Measurements from ENCODE around the gene NRG3.

Gene NRG3

DNA sequence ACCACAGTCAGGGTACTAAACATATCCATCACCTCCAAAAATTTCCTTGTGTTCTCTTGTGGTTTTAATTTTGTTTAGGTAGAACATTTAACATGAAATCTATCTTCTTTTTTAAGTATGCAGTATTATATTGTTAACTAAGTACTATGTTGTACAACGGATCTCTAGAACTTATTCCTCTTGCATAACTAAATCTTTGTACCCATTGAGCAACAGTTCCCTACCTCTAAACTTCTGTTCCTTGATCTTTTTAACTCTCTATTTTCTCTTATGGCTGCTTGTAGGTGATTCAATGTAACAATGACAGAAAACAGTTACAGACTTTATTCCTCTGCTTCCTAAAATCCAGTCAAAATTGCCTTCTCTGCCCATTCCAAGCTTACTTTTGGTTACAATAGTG, 9.9 kb downstream of the NRG3 start:
- DNase-seq (ENCODE audit: low spot score): no peak

DNA sequence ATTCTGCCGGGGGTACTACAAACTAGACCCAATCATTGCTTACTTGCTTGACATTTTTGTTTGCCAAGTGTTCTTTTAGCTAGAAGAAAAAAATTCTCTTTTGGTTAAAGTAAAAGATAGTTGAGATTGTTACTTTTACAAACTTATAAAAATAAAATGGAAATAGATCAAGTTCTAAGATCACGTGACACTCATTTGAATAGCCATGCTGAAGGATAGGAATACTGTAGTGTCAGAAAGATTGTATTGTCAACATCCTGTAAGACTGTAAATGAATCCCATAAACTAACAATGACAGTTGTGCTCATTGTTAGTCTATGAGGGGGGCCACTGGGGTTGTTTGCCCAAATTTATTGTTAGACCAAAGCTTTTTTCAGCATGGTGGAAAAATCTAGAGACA, 10.5 kb downstream of the NRG3 start:
- no peak for DNase-seq (ENCODE audit: low spot score)

DNA sequence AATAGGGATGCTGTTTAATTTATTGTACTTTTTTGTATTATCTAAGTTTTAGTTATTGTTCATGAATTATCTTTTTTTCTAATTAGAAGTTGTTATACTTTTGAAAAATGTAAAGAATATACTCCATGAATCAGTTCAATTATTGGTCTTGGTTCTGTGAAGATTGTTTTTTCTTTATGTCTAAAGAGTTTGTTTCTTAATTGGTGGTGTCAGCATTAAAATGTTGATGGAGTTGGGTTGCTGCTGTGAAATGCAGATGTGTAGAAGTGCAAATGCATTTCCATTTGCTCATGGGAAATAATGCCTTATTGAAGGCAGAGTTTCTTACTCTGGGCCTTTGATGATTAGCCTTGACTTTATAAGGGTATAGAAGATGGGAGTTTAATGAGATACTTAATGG, 11.9 kb downstream of the NRG3 start:
- DNase-seq (ENCODE audit: low spot score): no peak

DNA sequence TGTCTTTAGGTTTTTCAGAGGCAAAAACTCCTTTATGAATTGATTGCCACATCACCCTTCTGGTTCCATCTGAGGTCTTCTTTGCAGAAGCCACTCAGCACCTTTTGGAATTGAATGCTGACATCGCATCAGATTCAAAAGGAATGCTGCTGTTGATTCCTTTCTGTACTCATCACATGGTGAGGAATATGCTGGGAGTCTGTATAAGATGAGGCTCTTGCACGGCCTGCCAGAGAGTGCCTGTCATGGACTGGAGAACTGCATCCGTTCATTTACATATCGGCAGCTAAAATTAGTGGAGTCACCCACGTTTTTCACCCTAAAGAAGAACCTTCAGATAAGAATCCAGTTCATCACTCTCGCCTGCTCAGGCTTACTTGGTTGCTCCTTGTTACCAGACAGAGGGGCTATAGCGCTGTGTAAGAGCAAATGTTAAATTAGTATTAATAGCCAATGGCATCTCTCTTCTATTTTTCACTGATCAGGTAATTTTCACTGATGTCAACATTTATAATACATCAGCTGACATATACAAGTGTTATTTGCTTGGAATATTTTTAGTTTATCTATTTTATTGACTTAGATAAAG, 14.3 kb downstream of the NRG3 start:
- DNase-seq (ENCODE audit: low spot score): no peak

DNA sequence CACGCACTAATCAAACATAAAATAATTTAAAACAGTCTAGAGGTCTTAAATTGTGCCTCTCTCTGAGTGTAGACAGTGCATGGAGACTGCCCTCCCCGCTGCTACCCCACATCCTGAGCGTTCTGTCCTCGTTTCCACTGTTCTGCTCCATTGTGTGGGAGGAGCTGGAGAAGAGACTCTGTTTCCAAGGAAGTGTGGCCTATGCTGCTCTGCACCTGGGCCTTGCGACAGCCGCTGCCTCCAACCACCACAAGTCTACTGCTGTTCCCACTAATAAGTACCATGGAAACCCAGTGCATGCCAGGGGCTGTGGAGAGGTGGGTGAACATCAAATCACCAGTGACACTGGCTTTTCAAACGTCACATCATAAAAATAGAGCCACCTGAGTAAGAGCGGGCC, 19.6 kb downstream of the NRG3 start:
- no peak for DNase-seq (ENCODE audit: low spot score)

DNA sequence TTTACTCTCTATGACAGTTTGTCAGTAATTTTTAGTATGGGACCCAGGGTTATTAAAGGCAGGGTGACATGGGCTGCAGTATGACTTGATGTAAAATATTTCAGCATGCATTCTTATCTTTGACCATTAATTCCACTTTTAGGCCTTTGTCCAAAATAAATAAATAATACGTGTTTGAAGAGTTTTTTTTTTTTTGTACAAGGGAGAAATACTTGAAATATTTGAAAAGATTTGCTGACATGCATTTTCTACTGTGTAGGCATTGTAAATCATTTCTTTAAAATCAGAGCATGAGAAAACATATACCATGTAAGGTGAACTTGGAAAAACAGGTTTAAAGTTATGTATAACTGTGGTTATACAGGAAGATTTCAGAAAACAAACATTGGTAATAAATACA, 23.5 kb downstream of the NRG3 start:
- no peak for DNase-seq (ENCODE audit: low spot score)

DNA sequence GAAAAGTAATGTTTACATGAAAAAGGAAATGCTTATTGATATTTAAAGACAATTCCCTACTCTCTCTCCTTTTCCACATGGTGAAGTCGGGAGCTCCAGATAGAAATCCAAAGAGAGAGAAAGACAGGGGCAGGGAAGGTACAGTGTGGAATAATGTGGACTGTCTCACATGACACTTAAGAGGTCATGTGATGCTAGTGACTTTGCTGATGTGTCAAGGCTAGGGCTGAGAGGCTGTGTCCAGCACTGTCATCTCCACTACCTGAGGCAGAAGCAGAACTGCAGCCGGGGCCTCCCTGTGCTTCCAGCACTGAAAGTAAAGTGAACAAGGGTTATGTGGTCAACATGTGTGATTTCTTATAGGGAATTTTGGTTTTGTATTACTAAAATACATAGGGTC, 26.0 kb downstream of the NRG3 start:
- no peak for DNase-seq (ENCODE audit: low spot score)

DNA sequence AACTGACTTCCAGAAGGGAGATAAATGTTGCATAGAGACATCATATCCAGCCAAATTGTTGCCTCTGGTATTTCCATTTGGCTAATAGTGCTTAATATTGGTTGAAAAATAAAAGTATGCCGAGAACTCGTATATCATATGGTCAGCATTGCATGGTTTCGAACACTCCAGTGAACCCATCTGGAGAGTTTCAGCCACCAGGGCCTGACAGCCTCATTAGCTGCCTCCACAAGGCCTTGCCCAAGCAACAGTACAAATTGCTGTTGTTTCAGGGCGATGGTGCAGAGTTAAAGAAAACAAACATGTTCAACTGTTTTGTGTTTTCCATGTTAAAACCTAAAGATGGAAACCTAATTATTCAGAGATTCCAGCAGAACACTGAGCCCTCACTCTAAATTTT, 28.5 kb downstream of the NRG3 start:
- DNase-seq (ENCODE audit: low spot score): no peak

DNA sequence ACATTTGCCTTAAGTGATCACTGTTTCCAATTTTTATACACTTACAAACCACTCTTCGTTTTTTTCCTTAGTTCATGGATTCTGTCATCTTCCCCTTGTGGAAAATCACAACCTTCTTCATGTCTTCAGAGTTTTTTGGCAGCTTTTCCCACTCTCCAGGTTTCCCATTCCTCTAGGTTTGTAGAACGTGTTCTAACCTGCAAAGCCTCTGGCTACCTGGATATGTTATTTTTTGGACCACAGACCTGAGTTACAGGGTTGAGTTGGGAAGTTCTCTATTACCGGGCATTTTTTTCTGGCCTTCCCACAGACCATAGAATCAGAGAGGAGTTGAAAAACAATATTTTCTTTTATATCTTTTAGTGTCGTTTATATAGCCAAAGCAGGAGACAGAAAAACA, 30.2 kb downstream of the NRG3 start:
- DNase-seq (ENCODE audit: low spot score): no peak

DNA sequence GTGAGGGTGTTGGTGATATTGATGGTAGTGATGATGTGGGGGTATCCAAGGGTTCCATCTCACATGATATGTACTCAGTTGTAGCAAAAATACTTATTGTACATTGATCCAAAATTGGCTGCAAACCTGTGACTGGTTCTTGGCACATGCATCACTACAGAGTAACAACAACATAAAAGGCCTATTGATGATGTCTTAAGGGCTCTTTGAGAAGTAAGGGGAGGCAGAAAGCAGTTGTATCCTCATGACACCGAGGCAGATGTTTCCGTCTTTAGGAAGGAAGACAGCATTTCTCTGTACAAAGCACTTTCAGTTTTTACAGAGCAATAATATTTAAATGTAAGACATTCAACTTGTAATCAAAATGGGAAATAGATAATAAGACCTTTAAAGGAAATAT, 34.5 kb downstream of the NRG3 start:
- DNase-seq (ENCODE audit: low spot score): peak; percentile 34

DNA sequence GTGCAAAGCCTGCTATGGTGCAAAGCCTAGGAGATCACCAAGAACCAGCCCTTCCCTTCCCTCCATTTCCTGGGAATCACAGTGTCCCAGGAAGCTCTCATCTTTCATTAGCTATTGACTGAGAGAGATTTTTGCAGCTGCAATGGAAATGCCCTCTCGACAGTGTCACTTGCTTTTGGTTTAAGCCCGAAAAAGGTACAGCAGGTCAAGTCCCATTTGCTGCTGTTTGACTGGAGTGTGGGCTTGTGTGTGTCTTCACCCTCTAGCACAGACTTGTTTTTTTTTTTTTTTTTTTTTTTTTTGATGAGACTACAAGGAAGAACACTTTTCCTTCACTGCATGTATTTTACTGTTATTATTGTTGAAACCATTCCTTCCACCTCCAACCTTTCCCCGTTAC, 36.3 kb downstream of the NRG3 start:
- no peak for DNase-seq (ENCODE audit: low spot score)

DNA sequence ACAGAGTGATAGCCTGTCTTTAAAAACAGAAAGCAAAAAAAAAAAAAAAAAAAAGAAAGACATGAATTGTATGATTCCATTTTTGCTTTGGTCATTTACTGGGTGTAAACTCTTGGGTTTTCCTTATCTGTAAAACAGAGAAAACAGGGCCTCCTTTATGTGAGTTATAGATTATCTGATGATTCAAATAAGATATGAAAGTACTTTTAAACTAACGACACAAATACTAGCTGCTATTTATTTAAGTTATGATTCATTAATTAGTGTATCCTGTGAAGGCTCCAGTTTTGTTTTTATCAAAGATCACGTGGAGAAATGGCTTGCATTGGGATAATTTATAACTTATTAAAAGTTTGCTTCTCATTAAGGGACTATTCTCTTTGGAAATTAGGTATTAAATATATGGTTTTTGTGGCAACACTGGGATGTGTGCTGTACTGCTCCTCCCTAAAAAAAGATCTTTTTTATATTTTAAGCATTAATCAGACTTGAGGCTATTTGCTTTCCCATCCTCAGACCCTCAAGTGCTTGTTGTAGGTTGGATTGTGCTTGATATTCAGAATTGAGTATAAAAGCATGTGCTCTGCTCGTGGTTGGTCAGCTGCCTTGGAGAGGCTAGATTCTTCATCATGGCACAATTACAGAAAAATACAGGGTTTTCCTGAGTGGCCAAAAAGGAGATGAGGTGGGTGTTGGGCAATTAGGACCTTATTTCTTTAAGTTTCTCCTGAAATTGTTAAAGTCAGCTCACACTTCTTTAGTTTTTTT, 39.9 kb downstream of the NRG3 start:
- peak; percentile 67 for DNase-seq (ENCODE audit: low spot score)

DNA sequence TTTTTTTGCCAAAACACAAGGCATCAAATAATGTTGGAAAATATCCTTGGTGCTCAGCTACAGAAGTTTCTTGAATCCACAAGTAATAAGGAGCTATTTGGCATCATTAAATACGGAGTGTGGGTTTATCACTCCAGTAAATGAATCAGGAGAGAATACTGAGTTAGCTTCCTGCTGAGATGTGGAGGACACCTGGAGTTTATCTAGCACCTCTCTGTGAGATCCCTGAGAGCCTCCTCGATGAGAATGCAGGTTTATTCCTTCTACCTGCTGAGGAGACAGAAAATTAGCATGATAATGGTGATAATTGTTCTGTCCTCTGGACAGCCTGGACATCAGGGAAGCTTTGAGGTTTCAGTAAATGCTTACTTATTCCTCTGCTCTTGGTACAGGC, 40.5 kb downstream of the NRG3 start:
- DNase-seq (ENCODE audit: low spot score): no peak

DNA sequence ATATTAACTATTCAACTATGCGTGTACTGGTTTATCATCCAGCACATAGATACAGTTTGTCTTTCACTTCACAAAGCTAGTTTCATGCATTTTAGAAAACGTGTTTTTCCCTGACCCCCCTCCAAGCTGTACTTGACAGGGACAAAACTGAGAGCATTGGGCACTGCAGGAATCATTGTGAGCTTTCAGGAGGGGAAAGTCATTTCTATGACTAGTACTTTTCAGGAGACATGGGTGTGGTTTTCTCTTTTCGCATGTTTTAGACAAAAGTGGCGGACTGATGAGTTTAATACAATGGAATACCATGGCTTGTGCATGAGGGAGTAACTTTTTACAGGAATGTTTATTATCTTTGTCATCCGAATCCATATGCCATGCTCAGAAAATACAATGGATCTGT, 42.7 kb downstream of the NRG3 start:
- no peak for DNase-seq (ENCODE audit: low spot score)

DNA sequence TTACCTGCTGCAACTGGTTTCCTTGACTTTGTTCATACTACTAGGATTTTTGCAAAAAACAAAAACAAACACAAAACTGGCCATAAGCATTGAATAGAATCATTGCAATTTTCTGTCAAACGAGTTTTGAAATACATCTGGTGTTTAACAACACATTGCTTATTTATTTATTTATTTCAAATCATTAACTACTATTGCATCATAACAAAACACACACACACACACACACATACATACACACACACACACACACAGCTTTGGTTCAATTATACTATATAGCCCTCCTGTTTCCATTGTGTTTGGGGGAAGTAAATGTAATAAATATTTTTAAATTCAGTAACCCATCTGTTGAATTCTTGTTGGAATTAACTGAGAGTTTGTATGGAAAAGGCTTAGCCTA, 43.8 kb downstream of the NRG3 start:
- no peak for DNase-seq (ENCODE audit: low spot score)

DNA sequence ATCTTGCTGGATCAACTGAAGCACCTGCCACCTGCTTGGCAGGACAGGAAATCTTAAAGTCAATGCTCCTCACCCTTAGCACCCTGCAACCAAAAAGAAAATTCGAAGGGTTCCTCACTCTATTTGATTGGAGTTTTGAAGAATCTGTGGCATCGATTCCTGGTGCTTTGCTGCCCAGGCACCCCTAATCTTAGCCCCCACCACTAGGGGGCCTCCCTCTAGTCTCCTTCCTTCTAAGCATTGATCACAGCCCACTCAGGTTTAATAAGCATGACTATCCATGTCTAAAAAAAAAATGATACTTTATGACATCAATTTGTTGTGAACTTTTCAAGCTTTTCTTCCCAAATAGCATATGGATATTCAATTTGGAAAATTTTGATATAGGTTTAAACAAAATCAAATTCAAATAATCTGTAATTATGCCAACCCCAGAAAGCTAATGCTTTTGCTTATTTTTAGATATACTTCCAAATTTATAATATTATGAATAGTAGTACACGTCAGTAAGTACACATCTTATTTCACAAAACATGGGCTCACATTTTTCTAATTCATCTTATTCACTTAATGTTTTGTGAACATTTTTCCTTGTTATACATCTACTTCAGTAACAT, 45.3 kb downstream of the NRG3 start:
- no peak for DNase-seq (ENCODE audit: low spot score)

DNA sequence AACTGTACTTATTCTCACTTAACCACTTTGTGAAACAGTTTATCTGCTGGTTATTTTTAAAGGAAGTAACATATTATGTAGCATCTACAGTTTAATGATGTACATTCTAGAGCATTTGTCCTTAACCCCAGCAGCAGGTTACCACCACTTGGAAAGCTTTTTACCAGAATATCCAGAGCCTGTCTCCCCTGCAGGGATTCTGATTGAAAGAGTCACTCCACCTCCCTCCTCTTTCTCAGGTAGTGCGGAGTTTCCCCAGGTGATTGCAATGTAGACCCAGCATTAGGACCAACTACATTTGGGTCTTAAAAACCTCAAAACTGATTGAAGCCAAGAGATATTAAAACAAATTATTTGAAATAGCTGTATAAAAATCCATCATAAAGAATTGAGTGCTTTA, 53.1 kb downstream of the NRG3 start:
- no peak for DNase-seq (ENCODE audit: low spot score)

DNA sequence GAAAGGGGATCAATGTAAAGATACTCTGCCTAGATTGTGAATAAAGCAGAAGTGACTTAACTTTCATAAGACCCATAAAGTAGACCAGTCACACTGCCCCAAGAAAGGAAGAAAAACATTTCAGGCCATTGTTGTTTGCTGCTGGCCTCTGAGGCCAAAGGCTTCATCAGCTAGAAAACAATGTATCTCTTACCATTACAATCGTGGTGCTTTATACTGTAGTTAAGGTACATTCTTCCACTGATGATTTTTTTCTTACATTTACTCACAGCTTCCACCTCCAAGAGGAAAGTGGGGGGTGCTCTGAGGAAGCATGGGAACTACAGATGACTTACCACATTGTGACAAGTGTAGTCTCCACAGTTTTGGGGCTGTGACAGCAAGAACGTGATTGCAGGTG, 68.6 kb downstream of the NRG3 start:
- no peak for DNase-seq (ENCODE audit: low spot score)

DNA sequence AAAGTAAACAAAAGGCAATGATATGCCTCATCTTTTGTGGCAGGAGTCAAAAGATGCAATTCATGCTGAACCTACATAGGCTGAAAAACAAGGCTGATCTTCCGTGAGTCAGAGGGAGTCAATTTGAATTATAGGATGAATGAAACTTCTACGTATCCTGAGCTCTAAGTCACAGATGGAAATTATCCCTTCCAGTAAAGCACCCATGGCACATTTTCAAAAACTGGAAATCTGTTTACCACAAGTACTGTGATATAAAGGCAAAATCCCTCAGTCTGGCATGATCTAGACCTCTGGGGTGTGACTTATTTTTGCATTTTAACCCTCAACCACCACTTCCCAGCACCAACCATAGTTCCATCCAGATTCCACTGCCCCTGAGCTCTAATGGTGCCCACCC, 69.6 kb downstream of the NRG3 start:
- no peak for DNase-seq (ENCODE audit: low spot score)

DNA sequence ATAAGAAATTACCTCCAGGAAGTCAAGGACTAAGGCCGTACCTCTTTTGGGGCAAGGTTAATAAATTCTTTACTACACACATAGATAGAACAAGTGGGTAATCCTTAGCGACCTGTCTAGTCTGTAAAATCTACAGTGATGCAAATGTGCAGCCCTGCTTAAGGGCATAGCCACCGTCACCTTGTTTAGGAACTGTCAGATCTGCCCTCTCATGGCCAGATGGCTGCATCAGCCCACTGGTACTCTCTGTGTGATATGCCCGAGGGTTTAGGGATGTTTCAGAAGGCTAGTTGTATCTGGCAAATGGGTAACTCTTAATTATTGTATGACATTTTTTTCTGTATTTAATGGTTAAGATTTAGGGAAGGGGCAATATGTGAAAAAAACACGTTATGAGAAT, 74.3 kb downstream of the NRG3 start:
- DNase-seq (ENCODE audit: low spot score): no peak

DNA sequence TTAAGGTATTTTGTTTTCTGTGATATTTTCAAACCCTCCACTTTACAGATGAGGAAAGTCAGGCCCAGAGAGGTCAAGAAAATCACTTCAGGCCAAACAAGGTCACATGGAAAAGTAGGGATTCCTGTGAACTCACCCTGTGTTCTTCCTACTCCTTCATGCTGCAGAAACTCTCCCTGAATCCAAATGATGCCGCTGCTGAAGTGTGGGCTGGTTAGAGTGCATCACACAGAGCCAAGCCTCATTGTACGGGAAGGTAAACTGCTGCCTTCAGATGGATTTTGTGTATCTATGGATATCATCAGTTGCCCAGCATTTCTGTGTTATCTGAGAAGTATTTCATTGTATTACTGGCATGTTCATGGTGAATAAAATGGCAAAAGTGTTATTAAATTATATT, 75.4 kb downstream of the NRG3 start:
- no peak for DNase-seq (ENCODE audit: low spot score)

DNA sequence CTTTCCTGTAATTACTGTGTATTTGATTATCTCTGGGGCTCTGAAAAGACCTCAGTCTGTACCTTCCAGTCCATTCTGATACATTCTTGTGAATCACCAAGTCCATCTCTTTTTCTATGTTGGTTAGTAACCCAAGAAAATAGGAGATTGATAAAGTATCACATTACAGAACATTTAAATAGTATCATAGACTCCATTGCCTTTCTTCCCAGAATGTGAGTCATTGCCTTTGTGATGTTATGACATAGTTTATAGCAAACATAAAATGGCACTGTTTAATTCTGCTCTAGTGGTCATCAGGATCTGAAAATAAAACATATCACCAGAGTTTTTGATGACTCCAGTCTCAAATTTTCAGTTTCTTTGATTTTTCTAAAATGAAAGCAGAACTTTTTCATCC, 78.4 kb downstream of the NRG3 start:
- peak; percentile 39 for DNase-seq (ENCODE audit: low spot score)

DNA sequence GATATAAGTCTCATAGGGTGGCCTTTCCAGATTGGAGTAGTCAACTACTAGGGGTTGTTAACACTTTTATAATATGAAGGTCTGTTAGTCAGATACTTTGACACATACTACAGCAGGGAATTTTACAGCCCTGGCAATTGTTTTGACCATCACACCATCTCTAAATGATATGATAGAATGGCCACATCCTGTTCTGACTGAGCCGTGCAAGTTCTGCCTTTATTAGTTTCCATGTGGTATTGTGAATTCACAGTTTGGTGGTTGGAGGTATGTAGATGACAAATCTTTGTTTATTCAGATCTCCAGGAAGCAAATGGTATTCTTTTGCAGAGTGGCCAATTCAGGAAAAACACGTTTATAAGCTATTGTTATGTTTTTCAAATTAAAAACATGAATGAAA, 83.0 kb downstream of the NRG3 start:
- no peak for DNase-seq (ENCODE audit: low spot score)

DNA sequence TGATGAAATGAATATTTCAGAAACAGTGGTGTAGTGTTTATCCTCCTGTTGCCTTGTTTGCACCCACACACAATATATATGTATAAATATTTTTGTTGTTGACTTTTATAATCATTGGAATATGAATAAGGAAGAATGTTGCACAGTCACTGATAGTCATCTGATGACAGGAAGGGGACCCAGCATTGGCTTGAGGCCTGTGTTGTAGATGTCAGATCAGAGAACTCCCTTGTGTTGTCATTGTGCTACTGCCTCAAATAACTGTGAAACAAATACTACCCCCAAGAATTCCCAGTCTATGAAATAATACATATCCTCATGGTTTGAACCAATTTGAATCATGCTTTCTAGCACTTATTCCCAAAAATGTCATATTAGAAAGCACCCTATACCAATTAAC, 84.0 kb downstream of the NRG3 start:
- no peak for DNase-seq (ENCODE audit: low spot score)

Measured in COLO829 (cell line).